ENCODE results near the gene ELOB.

ELOB gene

GRCh38 chr16:2765462-2766404 is 11.3 kb downstream of the ELOB start:
- no peak for DNase-seq

GRCh38 chr16:2764718-2765117 is 12.4 kb downstream of the ELOB start:
- DNase-seq = no peak

GRCh38 chr16:2763173-2763572 is 13.9 kb downstream of the ELOB start:
- no peak for DNase-seq

GRCh38 chr16:2762711-2763110 is 14.4 kb downstream of the ELOB start:
- DNase-seq = no peak

- no peak for DNase-seq
Measured at GRCh38 chr16:2761886-2762583, 15.0 kb downstream of the ELOB start.

- no peak for DNase-seq
Measured at GRCh38 chr16:2761472-2761871, 15.6 kb downstream of the ELOB start.

- no peak for DNase-seq
Measured at GRCh38 chr16:2757344-2757743, 19.7 kb downstream of the ELOB start.

- DNase-seq = no peak
Measured at GRCh38 chr16:2756288-2757015, 20.6 kb downstream of the ELOB start.

- no peak for DNase-seq
Measured at GRCh38 chr16:2755158-2755557, 21.9 kb downstream of the ELOB start.

GRCh38 chr16:2753733-2754020 is 23.4 kb downstream of the ELOB start:
- peak; percentile 41 for DNase-seq

GRCh38 chr16:2752850-2753732 is 24.0 kb downstream of the ELOB start:
- DNase-seq = peak; percentile 90

GRCh38 chr16:2752035-2752849 is 24.8 kb downstream of the ELOB start, which contains the start of gene SRRM2:
Gene SRRM2, plus strand, starts transcription at chr16:2752638. Its CDS starts 3,727 bp downstream, at chr16:2756365.
- DNase-seq = peak; percentile 96

- peak; percentile 92 for DNase-seq
Measured at GRCh38 chr16:2751577-2752034, 25.5 kb downstream of the ELOB start.

- no peak for DNase-seq
Measured at GRCh38 chr16:2749936-2750335, 27.1 kb downstream of the ELOB start.

GRCh38 chr16:2749476-2749875 is 27.6 kb downstream of the ELOB start:
- no peak for DNase-seq

GRCh38 chr16:2748757-2749455 is 28.2 kb downstream of the ELOB start:
- DNase-seq = no peak

- no peak for DNase-seq
Measured at GRCh38 chr16:2745961-2746360, 31.1 kb downstream of the ELOB start.

GRCh38 chr16:2745116-2745890 is 31.8 kb downstream of the ELOB start:
- no peak for DNase-seq

- no peak for DNase-seq
Measured at GRCh38 chr16:2744711-2745110, 32.4 kb downstream of the ELOB start.
